ENCODE results near the gene MINDY3.

The MINDY3 gene

GRCh38 chr10:15729890-15730289, 130.4 kb downstream of the MINDY3 start:
- no peak for DNase-seq
